Osteoblast (primary cell): Measurements from ENCODE around the gene TRIP11. TPM values are rescaled to one million over a fixed set of nuclear protein-coding genes. Genes with fewer than 3 reads are reported as not detected.

Experiments
- DNase-seq: peaks from one replicate; pipeline ENCODE4 v3.0.0; 2011; ENCODE audit warnings: low spot score, mixed read lengths; ENCODE audit not compliant: insufficient read length; ENCODE audit errors: missing footprints
- H2AFZ ChIP-seq: 2 replicates; pipeline ENCODE4 v1.6.0; 2011; ENCODE audit warnings: mild to moderate bottlenecking, low read length
- H3K27ac ChIP-seq: 2 replicates; pipeline ENCODE4 v1.5.1; 2011; ENCODE audit warnings: mild to moderate bottlenecking, low read depth, low read length, moderate library complexity
- H3K27me3 ChIP-seq: 2 replicates; pipeline ENCODE4 v1.6.0; 2012; ENCODE audit warnings: mild to moderate bottlenecking, control low read depth, inconsistent platforms, low read length, moderate library complexity; ENCODE audit not compliant: insufficient read depth
- H3K36me3 ChIP-seq: 2 replicates; pipeline ENCODE4 v1.5.1; 2011; ENCODE audit warnings: mild to moderate bottlenecking, low read length, control low read depth, moderate library complexity; ENCODE audit not compliant: insufficient read depth
- H3K4me1 ChIP-seq: 2 replicates; pipeline ENCODE4 v1.5.1; 2011; ENCODE audit warnings: mild to moderate bottlenecking, low read length, control low read depth, moderate library complexity; ENCODE audit not compliant: insufficient read depth
- H3K4me2 ChIP-seq: 2 replicates; pipeline ENCODE4 v1.6.0; 2011; ENCODE audit warnings: mild to moderate bottlenecking, low read length; ENCODE audit not compliant: insufficient read depth
- H3K4me3 ChIP-seq: fragments of 200-600 bp; sonication (generic); 3 replicates; pipeline ENCODE4 v1.5.1; 2012; ENCODE audit warnings: mild to moderate bottlenecking, low read length, inconsistent platforms; ENCODE audit not compliant: insufficient read depth
- H3K79me2 ChIP-seq: 2 replicates; pipeline ENCODE4 v1.6.0; 2012; ENCODE audit warnings: mild to moderate bottlenecking, low read length, control low read depth, inconsistent platforms; ENCODE audit not compliant: insufficient read depth
- H3K9me3 ChIP-seq: 2 replicates; pipeline ENCODE4 v1.5.1; 2011; ENCODE audit warnings: low read depth, low read length, control low read depth
- H4K20me1 ChIP-seq: 2 replicates; pipeline ENCODE4 v1.6.0; 2012; ENCODE audit warnings: mild to moderate bottlenecking, low read length, control low read depth; ENCODE audit not compliant: insufficient read depth
- CTCF ChIP-seq: IDR thresholded peaks from 2 replicates; pipeline ENCODE4 v1.5.1; 2011; ENCODE audit warnings: mild to moderate bottlenecking, low read depth, low read length, moderate library complexity; ENCODE audit errors: extremely low read depth
- total RNA-seq: library from RNA; depleted of rRNA; stranded (reverse); fragments of >200 nt; gene quantifications from 2 replicates; pipeline ENCODE4 v1.2.3, GENCODE V29; 2012

The TRIP11 gene
- total RNA-seq, 1 donor, result 38.0 TPM

- no peak for TF ChIP-seq CTCF
- H3K4me2 ChIP-seq, result no peak overlapping the region
Measured at GRCh38 chr14:91975763-91976162, 64.1 kb downstream of the TRIP11 start.

GRCh38 chr14:91971188-91971778 lies 68.6 kb downstream of the TRIP11 start:
- Histone ChIP-seq H4K20me1 (no peaks in the 10 kb centered on the region), H3K36me3 (peaks cover 51% of the 10 kb centered on the region), H2AFZ (no peak overlapping the region), H3K4me2 (no peak overlapping the region), H3K79me2 (no peaks in the 10 kb centered on the region), H3K27me3 (no peaks in the 10 kb centered on the region), H3K4me3 (no peak overlapping the region), H3K27ac (no peak overlapping the region), H3K4me1 (no peaks in the 10 kb centered on the region), H3K9me3 (no peaks in the 10 kb centered on the region)
- no peak for TF ChIP-seq CTCF
- no peak for DNase-seq

More at GRCh38 chr14:91975763-91976162, 64.1 kb downstream of the TRIP11 start:
- H3K36me3 ChIP-seq, result peaks cover 31% of the 10 kb centered on the region
- H3K9me3 ChIP-seq, result no peaks in the 10 kb centered on the region
- DNase-seq, result no peak
- no peak overlapping the region for H2AFZ ChIP-seq
- H4K20me1 ChIP-seq, result peaks cover 8% of the 10 kb centered on the region
- peaks cover 21% of the 10 kb centered on the region for H3K4me1 ChIP-seq
- H3K4me3 ChIP-seq, result no peak overlapping the region
- no peaks in the 10 kb centered on the region for H3K27me3 ChIP-seq
- no peak overlapping the region for H3K27ac ChIP-seq
- H3K79me2 ChIP-seq, result peaks cover 3% of the 10 kb centered on the region

GRCh38 chr14:91968280-91968679 lies 71.6 kb downstream of the TRIP11 start:
- Histone ChIP-seq H2AFZ (no peak overlapping the region), H3K27ac (no peak overlapping the region), H3K79me2 (no peaks in the 10 kb centered on the region), H3K4me3 (no peak overlapping the region), H4K20me1 (no peaks in the 10 kb centered on the region), H3K9me3 (no peaks in the 10 kb centered on the region), H3K4me1 (no peaks in the 10 kb centered on the region), H3K36me3 (peaks cover 40% of the 10 kb centered on the region), H3K4me2 (no peak overlapping the region), H3K27me3 (no peaks in the 10 kb centered on the region)
- no peak for DNase-seq
- no peak for TF ChIP-seq CTCF

- Histone ChIP-seq H3K36me3 (peaks cover 18% of the 10 kb centered on the region), H3K79me2 (no peaks in the 10 kb centered on the region), H3K9me3 (no peaks in the 10 kb centered on the region), H4K20me1 (no peaks in the 10 kb centered on the region), H3K4me2 (no peak overlapping the region), H3K27ac (no peak overlapping the region), H3K27me3 (no peaks in the 10 kb centered on the region), H3K4me1 (no peaks in the 10 kb centered on the region), H2AFZ (no peak overlapping the region), H3K4me3 (no peak overlapping the region)
- TF ChIP-seq CTCF, result no peak
- DNase-seq, result no peak
Measured at GRCh38 chr14:91964724-91965123, 75.1 kb downstream of the TRIP11 start.
